Nephron (organoid): ENCODE measurements around the gene MARCOL.

Experiments
- H3K27ac Mint-ChIP-seq, 3 experiments: 2 replicates each; pipeline ENCODE4 v1.8.0; 2020; ENCODE audit warnings: mixed read lengths in 3 of 3, mild to moderate bottlenecking in 2 of 3, moderate library complexity in 1 of 3
- H3K27me3 Mint-ChIP-seq: 2 replicates; pipeline ENCODE4 v1.8.0; 2021; ENCODE audit warnings: low read depth, mild to moderate bottlenecking, moderate library complexity, mixed read lengths
- H3K36me3 Mint-ChIP-seq: 2 replicates; pipeline ENCODE4 v1.8.0; 2020; ENCODE audit warnings: low read depth, mixed read lengths
- H3K4me1 Mint-ChIP-seq: 2 replicates; pipeline ENCODE4 v1.8.0; 2020; ENCODE audit warnings: mixed read lengths
- H3K4me3 Mint-ChIP-seq, 3 experiments: 2 replicates each; pipeline ENCODE4 v1.8.0; 2020; ENCODE audit warnings: mild to moderate bottlenecking in 3 of 3, mixed read lengths in 3 of 3, moderate library complexity in 2 of 3
- H3K9me3 Mint-ChIP-seq: 2 replicates; pipeline ENCODE4 v1.8.0; 2020; ENCODE audit warnings: mixed read lengths
- TF ChIP-seq, protein P1 (sequence below), 3 experiments: fragments of 200-600 bp; sonication (generic); IDR thresholded peaks; one replicate each; pipeline ENCODE4 v1.5.0; 2021; ENCODE audit warnings: antibody characterized with exemption in 3 of 3; ENCODE audit not compliant: unreplicated experiment in 3 of 3

MARCOL gene

GRCh38 chr5:148214665-148215185, 23.6 kb upstream of the MARCOL start:
- TF ChIP-seq, protein P1, sequence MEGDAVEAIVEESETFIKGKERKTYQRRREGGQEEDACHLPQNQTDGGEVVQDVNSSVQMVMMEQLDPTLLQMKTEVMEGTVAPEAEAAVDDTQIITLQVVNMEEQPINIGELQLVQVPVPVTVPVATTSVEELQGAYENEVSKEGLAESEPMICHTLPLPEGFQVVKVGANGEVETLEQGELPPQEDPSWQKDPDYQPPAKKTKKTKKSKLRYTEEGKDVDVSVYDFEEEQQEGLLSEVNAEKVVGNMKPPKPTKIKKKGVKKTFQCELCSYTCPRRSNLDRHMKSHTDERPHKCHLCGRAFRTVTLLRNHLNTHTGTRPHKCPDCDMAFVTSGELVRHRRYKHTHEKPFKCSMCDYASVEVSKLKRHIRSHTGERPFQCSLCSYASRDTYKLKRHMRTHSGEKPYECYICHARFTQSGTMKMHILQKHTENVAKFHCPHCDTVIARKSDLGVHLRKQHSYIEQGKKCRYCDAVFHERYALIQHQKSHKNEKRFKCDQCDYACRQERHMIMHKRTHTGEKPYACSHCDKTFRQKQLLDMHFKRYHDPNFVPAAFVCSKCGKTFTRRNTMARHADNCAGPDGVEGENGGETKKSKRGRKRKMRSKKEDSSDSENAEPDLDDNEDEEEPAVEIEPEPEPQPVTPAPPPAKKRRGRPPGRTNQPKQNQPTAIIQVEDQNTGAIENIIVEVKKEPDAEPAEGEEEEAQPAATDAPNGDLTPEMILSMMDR (IDR thresholded peaks at IDR 0.05; ENCODE audit: unreplicated experiment in 3 of 3) = no peak
- Mint-ChIP-seq H3K4me1 (no peaks in the 10 kb centered on the region), H3K27ac (no peak overlapping the region), H3K9me3 (no peaks in the 10 kb centered on the region), H3K36me3 (no peaks in the 10 kb centered on the region), H3K27me3 (no peaks in the 10 kb centered on the region), H3K4me3 (no peak overlapping the region)

GRCh38 chr5:148221508-148221907, 16.8 kb upstream of the MARCOL start:
- TF ChIP-seq, protein P1 (IDR thresholded peaks at IDR 0.05; ENCODE audit: unreplicated experiment in 3 of 3) = no peak
- Mint-ChIP-seq H3K36me3 (no peaks in the 10 kb centered on the region), H3K4me3 (no peak overlapping the region), H3K4me1 (no peaks in the 10 kb centered on the region), H3K27me3 (peaks cover 4% of the 10 kb centered on the region), H3K27ac (no peak overlapping the region), H3K9me3 (no peaks in the 10 kb centered on the region)

DNA sequence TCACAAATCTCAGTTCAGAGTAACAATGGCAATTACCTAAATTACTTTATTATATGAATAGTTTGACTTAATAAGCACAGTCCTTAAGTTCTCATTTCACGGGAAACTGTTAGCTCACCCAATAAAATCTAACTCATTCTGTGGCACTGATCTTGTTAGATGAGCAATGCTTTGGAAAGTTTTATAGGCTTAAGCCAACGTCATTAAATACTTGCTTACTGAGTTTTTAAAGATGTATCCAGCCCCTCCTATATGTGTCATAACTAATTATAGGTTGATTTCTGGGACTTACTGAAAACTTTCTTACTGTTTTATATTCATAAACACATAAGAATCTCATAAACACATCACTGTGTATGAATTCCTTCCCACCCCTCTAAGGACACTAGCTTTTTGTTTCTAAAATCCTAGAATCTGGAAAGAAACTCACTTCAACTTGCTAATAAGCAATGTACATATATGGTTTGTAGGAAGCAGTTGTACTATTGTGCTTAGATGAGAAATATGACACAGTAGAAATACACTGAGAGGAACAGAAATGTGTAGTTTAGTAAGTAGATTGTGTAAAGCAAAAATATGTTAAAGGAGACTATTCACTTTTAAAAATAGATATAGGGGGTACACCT, 14.1 kb upstream of the MARCOL start:
- no peaks in the 10 kb centered on the region for H3K4me1 Mint-ChIP-seq
- H3K36me3 Mint-ChIP-seq = no peaks in the 10 kb centered on the region
- no peak overlapping the region for H3K4me3 Mint-ChIP-seq
- TF ChIP-seq, protein P1 (IDR thresholded peaks at IDR 0.05; ENCODE audit: unreplicated experiment in 3 of 3) = no peak
- peaks cover 6% of the 10 kb centered on the region for H3K27me3 Mint-ChIP-seq
- H3K9me3 Mint-ChIP-seq = no peaks in the 10 kb centered on the region
- no peak overlapping the region for H3K27ac Mint-ChIP-seq

DNA sequence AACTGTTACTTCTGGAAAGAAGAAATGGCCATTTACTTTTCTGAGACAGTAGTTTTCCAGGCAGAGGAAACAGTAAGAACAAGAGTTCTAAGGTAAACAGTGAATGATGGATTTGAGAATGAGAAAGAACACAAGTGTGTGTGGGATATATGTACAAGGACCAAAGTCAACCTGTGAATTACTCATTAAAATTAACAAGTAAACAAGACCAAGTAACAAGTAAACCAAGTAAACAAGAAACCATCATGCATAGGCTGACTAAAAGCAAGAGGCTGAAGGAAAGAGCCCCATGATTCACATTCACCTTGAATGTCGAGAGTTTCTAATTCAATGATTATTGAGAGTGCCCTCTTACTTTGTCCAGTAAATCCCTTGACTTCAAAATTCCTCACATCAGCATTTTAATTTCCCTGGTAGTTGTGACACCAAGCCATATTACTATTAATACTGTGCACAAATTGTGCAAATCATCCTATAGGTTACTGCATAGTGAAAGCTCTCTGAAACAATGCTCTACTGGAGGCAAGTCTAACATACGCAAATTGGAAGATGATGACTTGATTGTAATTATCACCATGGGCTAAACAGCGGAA, 9.8 kb upstream of the MARCOL start:
- TF ChIP-seq, protein P1 (IDR thresholded peaks at IDR 0.05; ENCODE audit: unreplicated experiment in 3 of 3) = no peak
- Mint-ChIP-seq H3K27ac (no peak overlapping the region), H3K9me3 (no peaks in the 10 kb centered on the region), H3K4me1 (no peaks in the 10 kb centered on the region), H3K36me3 (no peaks in the 10 kb centered on the region), H3K27me3 (peaks cover 6% of the 10 kb centered on the region), H3K4me3 (no peak overlapping the region)

DNA sequence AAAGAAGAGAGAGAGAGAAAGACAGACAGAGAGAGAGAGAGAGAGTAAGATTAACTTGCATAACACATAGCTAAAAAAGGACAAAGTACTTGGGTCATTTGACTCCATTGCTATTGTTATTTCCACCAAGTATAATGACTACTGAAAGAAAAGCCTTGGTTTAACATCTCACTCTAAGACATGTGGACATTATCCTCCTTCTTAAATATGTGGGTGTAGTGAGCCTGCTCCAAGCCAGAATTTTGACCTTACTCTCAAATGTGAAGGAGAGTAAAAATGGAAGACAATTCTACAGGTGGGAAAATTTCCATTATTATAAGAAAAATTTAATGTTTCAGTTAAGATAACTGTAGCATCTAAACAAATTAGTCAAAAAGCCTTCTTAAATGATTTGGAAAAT, 8.5 kb upstream of the MARCOL start:
- TF ChIP-seq, protein P1 (IDR thresholded peaks at IDR 0.05; ENCODE audit: unreplicated experiment in 3 of 3) = no peak
- Mint-ChIP-seq H3K27me3 (peaks cover 6% of the 10 kb centered on the region), H3K36me3 (no peaks in the 10 kb centered on the region), H3K4me3 (no peak overlapping the region), H3K27ac (no peak overlapping the region), H3K9me3 (no peaks in the 10 kb centered on the region), H3K4me1 (no peaks in the 10 kb centered on the region)

GRCh38 chr5:148230240-148230639, 8.1 kb upstream of the MARCOL start:
- TF ChIP-seq, protein P1 (IDR thresholded peaks at IDR 0.05; ENCODE audit: unreplicated experiment in 3 of 3) = no peak
- Mint-ChIP-seq H3K4me1 (no peaks in the 10 kb centered on the region), H3K36me3 (no peaks in the 10 kb centered on the region), H3K9me3 (no peaks in the 10 kb centered on the region), H3K27ac (no peak overlapping the region), H3K27me3 (peaks cover 6% of the 10 kb centered on the region), H3K4me3 (no peak overlapping the region)
